Gastrocnemius medialis (tissue), 4 donors: ENCODE measurements around the gene TMCO4.

Source experiments
- POLR2A ChIP-seq, 2 donors: fragments of 450-650 bp; IDR thresholded peaks; one replicate each; pipeline ENCODE4 v1.6.1; 2017; ENCODE audit warnings: antibody characterized with exemption in 2 of 2, mild to moderate bottlenecking in 2 of 2, moderate library complexity in 2 of 2
- TF ChIP-seq, protein P1 (sequence below), 5 experiments: fragments of 450-650 bp in 3 of 5; fragments of 200-600 bp in 2 of 5; sonication (generic) in 2 of 5; IDR thresholded peaks in 4 of 5; conservative IDR thresholded peaks in 1 of 5; 1 replicate in 4 of 5; 2 replicates in 1 of 5; pipeline ENCODE4 v1.5.1; 2016 to 2019; ENCODE audit warnings: antibody characterized with exemption in 5 of 5, mild to moderate bottlenecking in 3 of 5, moderate library complexity in 3 of 5

DNA sequence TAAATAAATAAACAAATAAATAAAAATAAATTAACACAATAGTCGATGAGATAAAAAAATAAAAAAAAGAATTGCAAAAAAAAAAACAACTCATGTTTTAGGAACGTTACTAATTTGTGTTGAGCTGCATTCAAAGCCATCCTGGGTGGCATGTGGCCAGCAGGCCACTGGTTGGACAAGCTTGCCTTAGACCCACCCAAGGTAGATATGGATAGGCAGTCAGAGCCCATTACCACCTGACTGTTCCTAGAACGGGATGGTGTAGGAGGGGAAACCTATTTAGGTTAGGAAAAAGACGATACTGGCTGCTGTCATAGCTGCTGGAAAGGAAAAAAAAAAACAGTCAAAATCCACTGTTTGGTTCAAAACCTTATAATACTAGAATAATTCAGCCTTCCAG, 94.3 kb downstream of the TMCO4 start:
- TF ChIP-seq, protein P1, sequence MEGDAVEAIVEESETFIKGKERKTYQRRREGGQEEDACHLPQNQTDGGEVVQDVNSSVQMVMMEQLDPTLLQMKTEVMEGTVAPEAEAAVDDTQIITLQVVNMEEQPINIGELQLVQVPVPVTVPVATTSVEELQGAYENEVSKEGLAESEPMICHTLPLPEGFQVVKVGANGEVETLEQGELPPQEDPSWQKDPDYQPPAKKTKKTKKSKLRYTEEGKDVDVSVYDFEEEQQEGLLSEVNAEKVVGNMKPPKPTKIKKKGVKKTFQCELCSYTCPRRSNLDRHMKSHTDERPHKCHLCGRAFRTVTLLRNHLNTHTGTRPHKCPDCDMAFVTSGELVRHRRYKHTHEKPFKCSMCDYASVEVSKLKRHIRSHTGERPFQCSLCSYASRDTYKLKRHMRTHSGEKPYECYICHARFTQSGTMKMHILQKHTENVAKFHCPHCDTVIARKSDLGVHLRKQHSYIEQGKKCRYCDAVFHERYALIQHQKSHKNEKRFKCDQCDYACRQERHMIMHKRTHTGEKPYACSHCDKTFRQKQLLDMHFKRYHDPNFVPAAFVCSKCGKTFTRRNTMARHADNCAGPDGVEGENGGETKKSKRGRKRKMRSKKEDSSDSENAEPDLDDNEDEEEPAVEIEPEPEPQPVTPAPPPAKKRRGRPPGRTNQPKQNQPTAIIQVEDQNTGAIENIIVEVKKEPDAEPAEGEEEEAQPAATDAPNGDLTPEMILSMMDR (IDR thresholded peaks at IDR 0.05 in 4 of 5, conservative IDR thresholded peaks at IDR 0.05 in 1 of 5): no peak
- TF ChIP-seq POLR2A (IDR thresholded peaks at IDR 0.05): no peak
